ENCODE results near the gene GCNT4. TPM values are rescaled to one million over a fixed set of nuclear protein-coding genes. Genes with fewer than 3 reads are reported as not detected.

The GCNT4 gene
- total RNA-seq, 1 donor from 2014 or later, result 9.0 TPM

- TF ChIP-seq EZH2 (IDR thresholded peaks at IDR 0.05; ENCODE audit: insufficient read depth, low read length) (no peak), CTCF (IDR thresholded peaks at IDR 0.05; ENCODE audit: insufficient read depth, low read depth, low read length) (no peak)
- Mint-ChIP-seq H3K36me3 (ENCODE audit: low read depth, unreplicated experiment) (no peaks in the 10 kb centered on the region), H3K4me1 (ENCODE audit: low read depth, unreplicated experiment) (peaks cover 20% of the 10 kb centered on the region), H3K4me3 (ENCODE audit: unreplicated experiment) (no peak overlapping the region), H3K27ac (ENCODE audit: unreplicated experiment) (peak overlapping the region; percentile 12), H3K9me3 (ENCODE audit: unreplicated experiment) (no peaks in the 10 kb centered on the region), H3K27me3 (ENCODE audit: low read depth, unreplicated experiment) (no peaks in the 10 kb centered on the region)
- FAIRE-seq, result no peak
- Histone ChIP-seq H2AFZ (ENCODE audit: low read depth, low read length) (no peak overlapping the region), H3K4me2 (ENCODE audit: low read length) (no peak overlapping the region), H3K36me3 (ENCODE audit: insufficient read depth, low read length) (no peaks in the 10 kb centered on the region), H3K27me3 (ENCODE audit: insufficient read depth, low read length) (no peaks in the 10 kb centered on the region), H3K4me1 (ENCODE audit: insufficient read depth, low read length) (no peaks in the 10 kb centered on the region), H3K4me3 (ENCODE audit: insufficient read depth, low read depth, low read length) (no peak overlapping the region), H3K27ac (ENCODE audit: low read depth, low read length) (no peak overlapping the region), H4K20me1 (ENCODE audit: insufficient read depth, low read length) (no peaks in the 10 kb centered on the region), H3K9me3 (ENCODE audit: insufficient read depth, low read depth, low read length) (no peaks in the 10 kb centered on the region), H3K79me2 (ENCODE audit: insufficient read depth, low read length) (no peaks in the 10 kb centered on the region), H3K9ac (ENCODE audit: low read length) (no peak overlapping the region)
- no peak for DNase-seq (ENCODE audit: low read depth)
Observed at GRCh38 chr5:75009556-75010345, 42.6 kb downstream of the GCNT4 start.

GRCh38 chr5:75006865-75007822, 45.2 kb downstream of the GCNT4 start:
- H3K4me3 Mint-ChIP-seq (ENCODE audit: unreplicated experiment), result no peak overlapping the region
- H3K9me3 Mint-ChIP-seq (ENCODE audit: unreplicated experiment), result peaks cover 8% of the 10 kb centered on the region
- no peak overlapping the region for H3K27ac ChIP-seq (ENCODE audit: low read depth, low read length)
- no peaks in the 10 kb centered on the region for H3K79me2 ChIP-seq (ENCODE audit: insufficient read depth, low read length)
- no peak overlapping the region for H3K4me3 ChIP-seq (ENCODE audit: insufficient read depth, low read depth, low read length)
- H3K4me2 ChIP-seq (ENCODE audit: low read length), result no peak overlapping the region
- H4K20me1 ChIP-seq (ENCODE audit: insufficient read depth, low read length), result no peaks in the 10 kb centered on the region
- H3K36me3 ChIP-seq (ENCODE audit: insufficient read depth, low read length), result no peaks in the 10 kb centered on the region
- H3K27me3 ChIP-seq (ENCODE audit: insufficient read depth, low read length), result no peaks in the 10 kb centered on the region
- H3K9me3 ChIP-seq (ENCODE audit: insufficient read depth, low read depth, low read length), result no peaks in the 10 kb centered on the region
- no peak for TF ChIP-seq CTCF (IDR thresholded peaks at IDR 0.05; ENCODE audit: insufficient read depth, low read depth, low read length)
- TF ChIP-seq EZH2 (IDR thresholded peaks at IDR 0.05; ENCODE audit: insufficient read depth, low read length), result no peak
- H3K4me1 ChIP-seq (ENCODE audit: insufficient read depth, low read length), result no peaks in the 10 kb centered on the region
- H3K36me3 Mint-ChIP-seq (ENCODE audit: low read depth, unreplicated experiment), result no peaks in the 10 kb centered on the region
- H3K27ac Mint-ChIP-seq (ENCODE audit: unreplicated experiment), result peak overlapping the region; percentile 63
- H2AFZ ChIP-seq (ENCODE audit: low read depth, low read length), result no peak overlapping the region
- FAIRE-seq (no peak), DNase-seq (ENCODE audit: low read depth) (peak; percentile 25)
- no peak overlapping the region for H3K9ac ChIP-seq (ENCODE audit: low read length)
- H3K27me3 Mint-ChIP-seq (ENCODE audit: low read depth, unreplicated experiment), result no peaks in the 10 kb centered on the region
- peaks cover 20% of the 10 kb centered on the region for H3K4me1 Mint-ChIP-seq (ENCODE audit: low read depth, unreplicated experiment)

All from astrocyte (in vitro differentiated cells and primary cell).